ENCODE data around the gene SELENOI.
A peak's percentile ranks its signal among the peaks of the same experiment; 100 is the strongest.

Gene SELENOI

DNA sequence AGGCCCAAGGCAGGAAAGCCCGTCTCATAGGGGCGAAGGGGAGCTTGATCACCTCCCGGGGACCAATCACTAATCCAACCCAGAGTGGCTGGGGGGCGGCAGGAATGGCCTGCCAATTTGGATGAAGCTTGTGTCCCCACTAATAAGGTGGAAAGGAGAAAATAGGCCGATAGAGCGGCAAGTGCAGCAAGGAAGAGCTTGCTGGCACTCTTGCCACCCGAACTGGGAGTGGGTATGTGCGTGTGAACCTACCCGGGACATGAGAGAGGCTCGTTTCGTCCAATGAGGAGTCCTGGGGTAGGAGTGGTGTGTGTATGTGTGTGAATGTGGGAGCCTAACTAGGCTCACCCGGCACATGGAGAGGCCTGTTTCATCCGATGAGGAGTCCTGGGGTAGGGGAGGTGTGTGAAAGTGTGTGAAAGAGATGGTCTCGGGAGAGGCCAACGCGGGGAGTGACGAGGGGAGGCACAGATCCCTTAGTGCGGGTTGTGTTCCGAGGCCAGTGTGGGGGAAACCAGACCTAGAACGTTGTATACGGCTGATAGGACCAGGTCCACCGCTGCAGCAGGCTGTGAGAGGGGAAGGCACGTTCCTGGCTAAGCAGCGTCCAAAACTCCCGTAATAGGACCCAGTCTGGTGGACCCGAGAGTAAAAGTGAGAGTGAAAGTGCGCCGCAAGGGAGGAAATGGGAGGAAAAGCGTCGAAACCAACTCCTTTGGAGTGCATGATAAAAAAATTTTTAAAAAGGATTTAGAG, 47.1 kb upstream of the SELENOI start:
- H2AFZ ChIP-seq (ENCODE audit: low read depth, low read length, severe bottlenecking) = no peak overlapping the region
- no peak overlapping the region for H3K4me3 ChIP-seq (ENCODE audit: insufficient read depth, low read length, poor library complexity, severe bottlenecking)
- H3K9me2 ChIP-seq (replicated peaks; ENCODE audit: insufficient read depth, low read length) = no peaks in the 10 kb centered on the region
- H3K9ac ChIP-seq (ENCODE audit: low read length) = no peak overlapping the region
- no peaks in the 10 kb centered on the region for H4K20me1 ChIP-seq (ENCODE audit: low read depth, low read length)
- peak overlapping the region; percentile 41 for H3K4me2 ChIP-seq (ENCODE audit: low read depth, low read length, poor library complexity, severe bottlenecking)
- H3K9me3 ChIP-seq (ENCODE audit: insufficient read depth, low read length) = no peaks in the 10 kb centered on the region
- H3K79me2 ChIP-seq (ENCODE audit: insufficient read depth, low read length) = no peaks in the 10 kb centered on the region
- H3K27ac ChIP-seq (ENCODE audit: low read depth, low read length) = no peak overlapping the region
- no peaks in the 10 kb centered on the region for H3K36me3 ChIP-seq (ENCODE audit: low read length)
- no peak for TF ChIP-seq EZH2phosphoT487 (conservative IDR thresholded peaks at IDR 0.05; ENCODE audit: low read length)
- TF ChIP-seq, protein P1, sequence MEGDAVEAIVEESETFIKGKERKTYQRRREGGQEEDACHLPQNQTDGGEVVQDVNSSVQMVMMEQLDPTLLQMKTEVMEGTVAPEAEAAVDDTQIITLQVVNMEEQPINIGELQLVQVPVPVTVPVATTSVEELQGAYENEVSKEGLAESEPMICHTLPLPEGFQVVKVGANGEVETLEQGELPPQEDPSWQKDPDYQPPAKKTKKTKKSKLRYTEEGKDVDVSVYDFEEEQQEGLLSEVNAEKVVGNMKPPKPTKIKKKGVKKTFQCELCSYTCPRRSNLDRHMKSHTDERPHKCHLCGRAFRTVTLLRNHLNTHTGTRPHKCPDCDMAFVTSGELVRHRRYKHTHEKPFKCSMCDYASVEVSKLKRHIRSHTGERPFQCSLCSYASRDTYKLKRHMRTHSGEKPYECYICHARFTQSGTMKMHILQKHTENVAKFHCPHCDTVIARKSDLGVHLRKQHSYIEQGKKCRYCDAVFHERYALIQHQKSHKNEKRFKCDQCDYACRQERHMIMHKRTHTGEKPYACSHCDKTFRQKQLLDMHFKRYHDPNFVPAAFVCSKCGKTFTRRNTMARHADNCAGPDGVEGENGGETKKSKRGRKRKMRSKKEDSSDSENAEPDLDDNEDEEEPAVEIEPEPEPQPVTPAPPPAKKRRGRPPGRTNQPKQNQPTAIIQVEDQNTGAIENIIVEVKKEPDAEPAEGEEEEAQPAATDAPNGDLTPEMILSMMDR (IDR thresholded peaks at IDR 0.05; ENCODE audit: insufficient read depth, low read length, poor library complexity, severe bottlenecking) = no peak
- no peaks in the 10 kb centered on the region for H3F3A ChIP-seq (ENCODE audit: insufficient read depth)
- H3K27me3 ChIP-seq (ENCODE audit: low read length) = no peaks in the 10 kb centered on the region

DNA sequence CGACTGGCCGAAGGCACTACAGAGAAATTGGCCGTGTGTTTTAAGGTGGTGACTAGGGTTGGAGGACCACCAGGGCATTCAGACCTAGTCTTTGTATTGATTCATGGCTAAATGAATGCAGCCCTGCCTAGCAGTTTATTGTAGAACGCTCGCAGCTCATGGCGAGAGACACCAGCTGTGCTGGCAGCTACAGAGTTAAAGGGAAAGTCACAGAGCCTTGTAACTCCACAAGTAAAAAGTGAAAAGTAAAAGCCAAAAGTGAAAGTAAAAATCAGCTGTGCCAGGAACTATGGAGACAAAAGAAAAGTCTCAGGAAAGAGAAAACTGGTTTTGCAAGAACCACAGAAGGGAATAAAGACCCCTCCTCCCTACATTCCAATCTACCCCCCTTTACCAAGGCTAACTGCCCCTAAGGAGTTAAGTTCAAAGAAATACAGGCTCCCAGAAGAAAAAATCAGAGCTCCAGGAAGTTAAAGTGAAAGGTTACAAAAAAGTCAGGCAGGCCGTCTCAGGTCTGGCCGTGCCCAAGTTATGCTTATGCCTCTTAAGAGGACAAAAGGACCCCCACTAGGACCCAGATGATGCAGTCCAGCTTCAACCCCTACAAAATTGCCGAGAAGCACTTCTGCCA, 46.4 kb upstream of the SELENOI start:
- no peaks in the 10 kb centered on the region for H3K9me2 ChIP-seq (replicated peaks; ENCODE audit: insufficient read depth, low read length)
- H3K79me2 ChIP-seq (ENCODE audit: insufficient read depth, low read length) = no peaks in the 10 kb centered on the region
- TF ChIP-seq EZH2phosphoT487 (conservative IDR thresholded peaks at IDR 0.05; ENCODE audit: low read length) = no peak
- TF ChIP-seq, protein P1 (IDR thresholded peaks at IDR 0.05; ENCODE audit: insufficient read depth, low read length, poor library complexity, severe bottlenecking) = no peak
- no peaks in the 10 kb centered on the region for H3K27me3 ChIP-seq (ENCODE audit: low read length)
- H3K36me3 ChIP-seq (ENCODE audit: low read length) = no peaks in the 10 kb centered on the region
- no peaks in the 10 kb centered on the region for H3F3A ChIP-seq (ENCODE audit: insufficient read depth)
- no peak overlapping the region for H3K27ac ChIP-seq (ENCODE audit: low read depth, low read length)
- no peak overlapping the region for H3K9ac ChIP-seq (ENCODE audit: low read length)
- no peak overlapping the region for H2AFZ ChIP-seq (ENCODE audit: low read depth, low read length, severe bottlenecking)
- H3K4me3 ChIP-seq (ENCODE audit: insufficient read depth, low read length, poor library complexity, severe bottlenecking) = no peak overlapping the region
- no peaks in the 10 kb centered on the region for H3K9me3 ChIP-seq (ENCODE audit: insufficient read depth, low read length)
- no peaks in the 10 kb centered on the region for H4K20me1 ChIP-seq (ENCODE audit: low read depth, low read length)
- H3K4me2 ChIP-seq (ENCODE audit: low read depth, low read length, poor library complexity, severe bottlenecking) = peak overlapping the region; percentile 41

DNA sequence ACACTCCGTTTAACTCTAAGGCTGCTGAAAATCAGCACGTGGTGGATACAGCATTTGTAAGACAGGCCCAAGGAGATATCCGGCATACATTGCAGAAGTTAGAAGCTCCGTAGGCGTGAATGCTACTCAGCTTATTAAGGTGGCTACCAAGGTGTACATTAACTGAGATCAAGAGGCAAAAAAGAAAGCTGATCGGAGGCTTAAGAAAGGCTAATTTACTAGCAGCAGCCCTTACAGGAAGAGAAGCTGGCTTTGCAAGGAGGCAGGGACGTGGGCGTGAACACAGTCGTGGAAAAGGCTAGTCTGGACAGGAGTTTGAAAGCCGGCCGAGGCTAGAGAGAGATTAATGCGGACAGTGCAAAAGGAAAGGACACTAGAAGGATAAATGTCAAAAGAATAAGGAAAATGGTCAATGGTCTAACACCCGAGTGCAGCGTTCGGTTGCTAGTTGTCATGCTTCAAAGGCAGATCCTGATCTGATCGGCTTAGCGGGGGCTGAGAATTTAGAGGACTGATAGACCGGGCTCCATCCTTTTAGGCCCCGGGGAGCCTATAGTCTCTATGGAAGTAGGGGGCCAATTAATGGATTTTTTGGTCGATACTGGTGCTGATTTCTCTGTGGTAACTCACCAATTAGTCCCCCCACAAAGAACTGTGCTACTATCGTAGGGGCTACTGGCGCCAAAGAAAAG, 45.6 kb upstream of the SELENOI start:
- Histone ChIP-seq H3K27ac (ENCODE audit: low read depth, low read length) (no peak overlapping the region), H3K9me2 (replicated peaks; ENCODE audit: insufficient read depth, low read length) (no peaks in the 10 kb centered on the region), H2AFZ (ENCODE audit: low read depth, low read length, severe bottlenecking) (no peak overlapping the region), H3K79me2 (ENCODE audit: insufficient read depth, low read length) (no peaks in the 10 kb centered on the region), H3K4me3 (ENCODE audit: insufficient read depth, low read length, poor library complexity, severe bottlenecking) (no peak overlapping the region), H3K27me3 (ENCODE audit: low read length) (no peaks in the 10 kb centered on the region), H3K4me2 (ENCODE audit: low read depth, low read length, poor library complexity, severe bottlenecking) (no peak overlapping the region), H4K20me1 (ENCODE audit: low read depth, low read length) (no peaks in the 10 kb centered on the region), H3K9ac (ENCODE audit: low read length) (no peak overlapping the region), H3K36me3 (ENCODE audit: low read length) (no peaks in the 10 kb centered on the region), H3F3A (ENCODE audit: insufficient read depth) (no peaks in the 10 kb centered on the region), H3K9me3 (ENCODE audit: insufficient read depth, low read length) (no peaks in the 10 kb centered on the region)
- no peak for TF ChIP-seq EZH2phosphoT487 (conservative IDR thresholded peaks at IDR 0.05; ENCODE audit: low read length)
- TF ChIP-seq, protein P1 (IDR thresholded peaks at IDR 0.05; ENCODE audit: insufficient read depth, low read length, poor library complexity, severe bottlenecking) = no peak
